ENCODE results near the gene ZWILCH. TPM values are rescaled to one million over a fixed set of nuclear protein-coding genes. Genes with fewer than 3 reads are reported as not detected.

Gene ZWILCH
- total and polyA plus RNA-seq, 2 of the 4 experiments (the other 2 are of a cell fraction): 10.5 to 22.2 TPM

GRCh38 chr15:66497502-66498455 lies 7.3 kb upstream of the ZWILCH start, which contains the start of gene SNAPC5:
Gene SNAPC5 (minus strand): TSS chr15:66497762. CDS start chr15:66497731, 31 bp downstream.
- CTCF ChIA-PET: interaction anchor here (0.6 to 2.5 kb wide), 8 partner anchors 12 to 119 kb away, joined by 3 to 10 read pairs (median 3); partner anchors contain the start of gene MAP2K1
- H3K4me1 ChIP-seq (ENCODE audit: control insufficient read depth, insufficient read depth, low read length): no peaks in the 10 kb centered on the region
- peak within 1 kb of the TSS; percentile 83 for H3K56ac ChIP-seq (ENCODE audit: extremely low read depth, insufficient read depth, low read length)
- no peak within 1 kb of the TSS for H2BK15ac ChIP-seq (ENCODE audit: low read depth, low read length)
- peak within 1 kb of the TSS; percentile 39 for H2BK5ac ChIP-seq (ENCODE audit: low read depth, low read length, poor library complexity, severe bottlenecking)
- H4K20me1 ChIP-seq (ENCODE audit: insufficient read depth, low read length): peaks cover 42% of the 10 kb centered on the region
- peak within 1 kb of the TSS; percentile 85 for H3K14ac ChIP-seq (replicated peaks; ENCODE audit: low read depth, low read length)
- peak within 1 kb of the TSS; percentile 93 for H2AFZ ChIP-seq (replicated peaks; ENCODE audit: low read length, poor library complexity)
- peak within 1 kb of the TSS; percentile 63 for H4K91ac ChIP-seq (ENCODE audit: insufficient read depth, low read depth, low read length)
- peak within 1 kb of the TSS; percentile 83 to 99 for H4K8ac ChIP-seq (ENCODE audit: low read depth in 2 of 2, low read length in 2 of 2)
- 14% methylated on average over 23 of the region's 43 CpGs; no CpG with 5 or more reads in 1 of the 2 experiments for WGBS, 2 experiments (ENCODE audit: extremely low coverage in 2 of 2, insufficient read length in 1 of 2)
- H3K9me1 ChIP-seq (ENCODE audit: insufficient read depth, low read length): no peaks in the 10 kb centered on the region
- POLR2A ChIA-PET (ENCODE audit: unreplicated experiment): no interaction called here
- DNase-seq (peak; percentile 91), ATAC-seq (ENCODE audit: low read depth) (peak; percentile 93)
- H3K23ac ChIP-seq (ENCODE audit: low read depth, low read length): peak within 1 kb of the TSS; percentile 69; the same call in 1 of the 2 replicates
- no peak within 1 kb of the TSS for H3K18ac ChIP-seq (ENCODE audit: low read depth, low read length)
- no peaks in the 10 kb centered on the region for H3K9me3 ChIP-seq (ENCODE audit: control insufficient read depth, insufficient read depth, low read length)
- no peak within 1 kb of the TSS for H2BK20ac ChIP-seq (ENCODE audit: low read depth, low read length)
- H3K79me1 ChIP-seq (ENCODE audit: low read depth in 1 of 2, low read length in 2 of 2): peaks cover 15 to 31% of the 10 kb centered on the region in 2 experiments
- peak within 1 kb of the TSS; percentile 78 for H3K4ac ChIP-seq (ENCODE audit: low read depth, low read length)
- peak within 1 kb of the TSS; percentile 81 for H3K4me2 ChIP-seq (ENCODE audit: low read depth, low read length)
- peak within 1 kb of the TSS; percentile 83 for H3K9ac ChIP-seq (ENCODE audit: low read depth, low read length)
- H4K5ac ChIP-seq (ENCODE audit: low read depth, low read length): peak within 1 kb of the TSS; percentile 38
- dilution Hi-C loops (cut with HindIII; ENCODE audit: low sequenced_read_pairs, unreplicated experiment) (no loop called here), in situ Hi-C loops (cut with MboI; ENCODE audit: low sequenced_read_pairs) (loop anchor here (25.0 kb wide), 1 partner anchor 585 kb away; no protein-coding TSS in a partner anchor), intact Hi-C loops (cut with micrococcal nuclease) (loop anchor here (1.0 to 5.0 kb wide), 3 partner anchors 111 to 245 kb away; partner anchors contain the start of genes MAP2K1, MEGF11 and TIPIN)
- no peak within 1 kb of the TSS for H2BK120ac ChIP-seq (ENCODE audit: low read depth, low read length)
- peak within 1 kb of the TSS; percentile 98 for H2AK9ac ChIP-seq (replicated peaks; ENCODE audit: low read depth, low read length, poor library complexity)
- H2AK5ac ChIP-seq (ENCODE audit: low read depth, low read length): peak within 1 kb of the TSS; percentile 77
- peak within 1 kb of the TSS; percentile 78 for H3K27ac ChIP-seq (ENCODE audit: insufficient read depth, low read length)
- no peaks in the 10 kb centered on the region for H3K27me3 ChIP-seq (ENCODE audit: control insufficient read depth, insufficient read depth, low read length)
- no TSS peak for BruUV-seq (replicated peaks)
- peak within 1 kb of the TSS; percentile 78 for H3K4me3 ChIP-seq (ENCODE audit: insufficient read depth, low read depth, low read length)
- peaks cover 37% of the 10 kb centered on the region for H3K36me3 ChIP-seq (ENCODE audit: control insufficient read depth, insufficient read depth, low read length)
- TF ChIP-seq, protein P1, sequence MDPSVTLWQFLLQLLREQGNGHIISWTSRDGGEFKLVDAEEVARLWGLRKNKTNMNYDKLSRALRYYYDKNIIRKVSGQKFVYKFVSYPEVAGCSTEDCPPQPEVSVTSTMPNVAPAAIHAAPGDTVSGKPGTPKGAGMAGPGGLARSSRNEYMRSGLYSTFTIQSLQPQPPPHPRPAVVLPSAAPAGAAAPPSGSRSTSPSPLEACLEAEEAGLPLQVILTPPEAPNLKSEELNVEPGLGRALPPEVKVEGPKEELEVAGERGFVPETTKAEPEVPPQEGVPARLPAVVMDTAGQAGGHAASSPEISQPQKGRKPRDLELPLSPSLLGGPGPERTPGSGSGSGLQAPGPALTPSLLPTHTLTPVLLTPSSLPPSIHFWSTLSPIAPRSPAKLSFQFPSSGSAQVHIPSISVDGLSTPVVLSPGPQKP (IDR thresholded peaks at IDR 0.05; ENCODE audit: borderline replicate concordance, low read depth, low read length): no peak
- peak; percentile 57 for TF ChIP-seq RAD21 (IDR thresholded peaks at IDR 0.05; ENCODE audit: low read length)
- no peak for TF ChIP-seq FOS (IDR thresholded peaks at IDR 0.05; ENCODE audit: low read depth, low read length)
- TF ChIP-seq SMC3 (IDR thresholded peaks at IDR 0.05; ENCODE audit: low read depth, low read length): peak; percentile 52; the same call in 1 of the 2 replicates
- TF ChIP-seq CEBPB (IDR thresholded peaks at IDR 0.05; ENCODE audit: low read depth, low read length): peak; percentile 72; the same call in 1 of the 2 replicates
- TF ChIP-seq BHLHE40 (IDR thresholded peaks at IDR 0.05; ENCODE audit: low read depth, low read length): no peak
- TF ChIP-seq USF2 (IDR thresholded peaks at IDR 0.05; ENCODE audit: low read depth, low read length): no peak; the same call in 1 of the 2 replicates
- TF ChIP-seq MAZ (IDR thresholded peaks at IDR 0.05; ENCODE audit: borderline replicate concordance, low read depth, low read length): peak; percentile 87
- TF ChIP-seq CTCF (conservative IDR thresholded peaks at IDR 0.05; ENCODE audit: low read depth, low read length): peak; percentile 90
- peak; percentile 99 for TF ChIP-seq MXI1 (IDR thresholded peaks at IDR 0.05; ENCODE audit: borderline replicate concordance, low read depth, low read length)
- TF ChIP-seq MAFK (IDR thresholded peaks at IDR 0.05; ENCODE audit: low read depth, low read length): no peak
- TF ChIP-seq RFX5 (IDR thresholded peaks at IDR 0.05; ENCODE audit: low read depth, low read length): 0 out of 2 replicates have a peak, but pooled peaks have one; percentile 14
